Stimulated activated CD8-positive, alpha-beta memory T cell treated with anti-CD3 and anti-CD28 coated beads, Interleukin-4, amount 100 ng/mL, for 1 hour (primary cell): Measurements from ENCODE around the gene TGDS.
"Not testable (repeated sequence)": the region's sequence is repeated elsewhere in the genome, so short reads cannot be mapped to it uniquely, and the experiment has no call there.

Source experiments
- DNase-seq, 2 donors: peaks; one replicate each; pipeline ENCODE4 v3.0.0-alpha.2; 2020; ENCODE audit warnings: low read depth in 2 of 2, low spot score in 1 of 2

The TGDS gene

GRCh38 chr13:94595950-94596574 is at the start of gene TGDS:
TGDS (minus strand) TSS chr13:94596152; CDS start chr13:94596136, 16 bp downstream.
- peak; percentile 60 to 75 for DNase-seq

- DNase-seq: no peak
Observed at GRCh38 chr13:94641409-94641941, 45.5 kb upstream of the TGDS start.

- DNase-seq: no peak
Observed at GRCh38 chr13:94640721-94641120, 44.8 kb upstream of the TGDS start.

GRCh38 chr13:94637677-94638076 is 41.7 kb upstream of the TGDS start:
- not testable (repeated sequence) for DNase-seq

GRCh38 chr13:94636942-94637578 is 41.1 kb upstream of the TGDS start:
- no peak for DNase-seq

- not testable (repeated sequence) for DNase-seq
Observed at GRCh38 chr13:94636096-94636495, 40.1 kb upstream of the TGDS start.

GRCh38 chr13:94632226-94632980 is 36.5 kb upstream of the TGDS start:
- DNase-seq: no peak

GRCh38 chr13:94630858-94631257 is 34.9 kb upstream of the TGDS start:
- no peak for DNase-seq

- no peak for DNase-seq
Observed at GRCh38 chr13:94623316-94623715, 27.4 kb upstream of the TGDS start.

- no peak for DNase-seq
Observed at GRCh38 chr13:94622344-94622743, 26.4 kb upstream of the TGDS start.

- no peak for DNase-seq
Observed at GRCh38 chr13:94620286-94620896, 24.4 kb upstream of the TGDS start.

- DNase-seq: no peak
Observed at GRCh38 chr13:94617389-94618000, 21.5 kb upstream of the TGDS start.

GRCh38 chr13:94613051-94613450 is 17.1 kb upstream of the TGDS start:
- DNase-seq: no peak

- DNase-seq: no peak
Observed at GRCh38 chr13:94612050-94612449, 16.1 kb upstream of the TGDS start.

GRCh38 chr13:94610475-94610874 is 14.5 kb upstream of the TGDS start:
- no peak for DNase-seq

- no peak for DNase-seq
Observed at GRCh38 chr13:94609196-94609595, 13.2 kb upstream of the TGDS start.

- no peak for DNase-seq
Observed at GRCh38 chr13:94608586-94608985, 12.6 kb upstream of the TGDS start.

- no peak for DNase-seq
Observed at GRCh38 chr13:94607939-94608338, 12.0 kb upstream of the TGDS start.

- DNase-seq: no peak
Observed at GRCh38 chr13:94607056-94607455, 11.1 kb upstream of the TGDS start.

- DNase-seq: no peak
Observed at GRCh38 chr13:94602467-94602866, 6.5 kb upstream of the TGDS start.
